H1 (cell line): ENCODE measurements around the gene CMTM5.

ENCODE experiments used
- ATF2 ChIP-seq: IDR thresholded peaks from 2 replicates; pipeline ENCODE4 v1.6.1; 2012; ENCODE audit warnings: low read length, inconsistent platforms
- CBX5 ChIP-seq: fragments of 300-800, 300-1000 bp; sonication (generic); IDR thresholded peaks from 2 replicates; pipeline ENCODE4 v1.7.1; 2016; ENCODE audit warnings: antibody characterized with exemption, low read length, low read depth
- CHD7 ChIP-seq: fragments of 300-600 bp; sonication (generic); IDR thresholded peaks from 2 replicates; pipeline ENCODE4 v1.7.1; 2012; ENCODE audit warnings: low read length, moderate library complexity, mild to moderate bottlenecking, inconsistent platforms; ENCODE audit not compliant: insufficient replicate concordance
- CREB1 ChIP-seq: IDR thresholded peaks from 2 replicates; pipeline ENCODE4 v1.6.1; 2012; ENCODE audit warnings: inconsistent platforms
- CTCF ChIP-seq, 3 experiments: IDR thresholded peaks; 1 replicate in 2 of 3; 2 replicates in 1 of 3; pipeline versions ENCODE4 v1.5.1 to v1.6.1; 2011; ENCODE audit warnings: low read length in 3 of 3, mild to moderate bottlenecking in 3 of 3, inconsistent platforms in 2 of 3, low read depth in 1 of 3, moderate library complexity in 1 of 3; ENCODE audit not compliant: insufficient read depth in 1 of 3; ENCODE audit errors: control extremely low read depth in 1 of 3
- EGR1 ChIP-seq: IDR thresholded peaks from 2 replicates; pipeline ENCODE4 v1.6.1; 2011; ENCODE audit warnings: low read depth, low read length, borderline replicate concordance
- EZH2 ChIP-seq: fragments of 200-600 bp; sonication (generic); IDR thresholded peaks from 2 replicates; pipeline ENCODE4 v1.7.1; 2012; ENCODE audit warnings: low read depth, mild to moderate bottlenecking, moderate library complexity, low read length, inconsistent platforms; ENCODE audit not compliant: severe bottlenecking
- JUN ChIP-seq: IDR thresholded peaks from 2 replicates; pipeline ENCODE4 v1.6.1; 2011; ENCODE audit warnings: low read depth, mild to moderate bottlenecking, improper control_type of control experiment, low read length
- NRF1 ChIP-seq: IDR thresholded peaks from 2 replicates; pipeline ENCODE4 v1.6.1; 2011; ENCODE audit warnings: mild to moderate bottlenecking, low read depth, low read length, improper control_type of control experiment
- POLR2A ChIP-seq, 2 experiments: IDR thresholded peaks; 1 replicate in 1 of 2; 2 replicates in 1 of 2; pipeline ENCODE4 v1.6.1; 2011; ENCODE audit warnings: low read depth in 2 of 2, low read length in 2 of 2, mild to moderate bottlenecking in 2 of 2; ENCODE audit errors: control extremely low read depth in 1 of 2
- RNF2 ChIP-seq: fragments of 200-900, 300-1000 bp; sonication (generic); IDR thresholded peaks from 2 replicates; pipeline ENCODE4 v1.7.1; 2016; ENCODE audit warnings: borderline replicate concordance, low read depth, mild to moderate bottlenecking, antibody characterized with exemption, low read length; ENCODE audit not compliant: poor library complexity, severe bottlenecking; ENCODE audit errors: missing control alignments
- SIRT6 ChIP-seq: IDR thresholded peaks from one replicate; pipeline ENCODE4 v1.7.1; 2012; ENCODE audit warnings: low read length, inconsistent platforms
- TCF12 ChIP-seq: IDR thresholded peaks from 2 replicates; pipeline ENCODE4 v1.6.1; 2011; ENCODE audit warnings: low read depth, mild to moderate bottlenecking, low read length

- TF ChIP-seq SIRT6 (no peak), POLR2A (IDR thresholded peaks at IDR 0.05; ENCODE audit: control extremely low read depth in 1 of 2, low read depth in 2 of 2, low read length in 2 of 2) (no peak), EGR1 (no peak), CTCF (IDR thresholded peaks at IDR 0.05; ENCODE audit: control extremely low read depth in 1 of 3, insufficient read depth in 1 of 3, low read depth in 1 of 3, low read length in 3 of 3) (no peak), CHD7 (no peak), EZH2 (no peak), RNF2 (no peak), CREB1 (no peak), NRF1 (no peak), JUN (no peak), CBX5 (no peak), ATF2 (no peak), TCF12 (no peak)
These were observed 328 bp downstream of the CMTM5 start for GRCh38 chr14:23377198-23377550.
